ENCODE data around the gene USP47. TPM values are rescaled to one million over a fixed set of nuclear protein-coding genes. Genes with fewer than 3 reads are reported as not detected.

The USP47 gene
- polyA plus RNA-seq, 4 donors: 14.6 to 56.6 (median 20.5) TPM

DNA sequence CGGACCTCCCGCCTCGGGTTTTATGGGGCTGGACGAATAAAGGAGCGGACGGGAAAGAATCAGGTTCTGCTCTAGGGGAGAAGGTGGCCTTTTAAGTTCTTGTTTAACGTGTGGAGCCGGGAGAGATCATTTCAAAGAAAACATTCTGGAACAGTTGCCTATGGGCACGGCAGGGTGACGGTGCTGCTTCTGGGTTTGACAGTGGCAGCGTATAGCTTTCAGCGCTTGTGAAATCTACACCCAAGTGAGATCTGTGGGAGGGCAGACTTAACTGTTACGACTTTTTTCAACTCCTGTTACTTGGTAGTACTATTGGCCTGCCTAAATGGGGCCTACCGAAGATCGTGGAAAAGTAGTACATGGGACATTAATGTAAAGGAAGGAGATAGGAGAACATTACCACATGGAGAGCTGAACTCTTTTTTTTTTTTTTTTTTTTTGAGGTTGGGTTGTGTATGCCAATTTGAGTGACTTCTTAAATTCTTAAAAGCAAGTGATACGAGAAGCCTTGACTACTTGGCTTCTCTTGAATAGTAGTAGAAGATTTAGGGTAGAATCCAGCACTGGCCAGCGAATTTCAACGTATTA, 743 bp downstream of the USP47 start:
- WGBS, 3 donors: 0 to 1% (median 0%) methylated on average over 17 to 18 of the region's 18 CpGs
- Histone ChIP-seq H3K36me3 (ENCODE audit: control insufficient read depth in 3 of 3, insufficient read depth in 2 of 3, low read depth in 1 of 3, low read length in 3 of 3) (no peaks in the 10 kb centered on the region), H3K27me3 (ENCODE audit: control insufficient read depth in 3 of 3, insufficient read depth in 3 of 3, low read length in 3 of 3) (no peaks in the 10 kb centered on the region), H3K9me3 (ENCODE audit: control insufficient read depth in 2 of 2, insufficient read depth in 1 of 2, low read depth in 1 of 2, low read length in 1 of 2) (no peaks in the 10 kb centered on the region), H3K4me1 (ENCODE audit: control insufficient read depth in 3 of 3, insufficient read depth in 2 of 3, low read depth in 1 of 3, low read length in 2 of 3) (peaks cover 0 to 22% (median 14%) of the 10 kb centered on the region in 3 donors), H3K27ac (ENCODE audit: low read depth in 1 of 3, low read length in 2 of 3) (peak overlapping the region; percentile 98 to 99 (median 98)), H3K4me3 (ENCODE audit: low read depth in 1 of 3, low read length in 3 of 3) (peak overlapping the region; percentile 73 to 91 (median 84))
- FAIRE-seq (no peak), DNase-seq (peak; percentile 74 to 87)

DNA sequence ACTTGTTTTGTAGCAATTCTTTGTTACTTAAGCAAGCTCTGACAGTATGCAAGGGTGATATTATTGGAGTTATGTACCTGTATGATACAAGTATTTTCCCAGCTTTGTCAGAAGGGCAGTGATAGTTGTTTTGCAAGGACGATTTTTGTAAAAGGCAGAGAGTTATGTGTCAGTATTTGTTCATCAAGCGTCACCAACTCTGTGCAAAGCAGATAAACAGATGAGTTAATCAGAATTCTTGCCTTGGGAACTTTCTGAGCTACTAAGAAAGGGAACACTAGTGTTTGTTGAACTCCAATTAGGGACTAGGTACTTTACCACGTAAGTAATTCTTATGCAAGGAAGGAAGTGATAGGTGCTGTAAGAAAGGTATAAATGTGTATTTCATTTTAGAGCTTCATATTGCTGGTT, 1.4 kb downstream of the USP47 start:
- peaks cover 0 to 22% (median 14%) of the 10 kb centered on the region in 3 donors for H3K4me1 ChIP-seq (ENCODE audit: control insufficient read depth in 3 of 3, insufficient read depth in 2 of 3, low read depth in 1 of 3, low read length in 2 of 3)
- peak overlapping the region; percentile 68 to 99 (median 98) for H3K27ac ChIP-seq (ENCODE audit: low read depth in 1 of 3, low read length in 2 of 3)
- WGBS, 3 donors: 0 to 1% (median 0%) methylated on average over 3 of the region's 3 CpGs
- H3K9me3 ChIP-seq (ENCODE audit: control insufficient read depth in 2 of 2, insufficient read depth in 1 of 2, low read depth in 1 of 2, low read length in 1 of 2): no peaks in the 10 kb centered on the region
- H3K27me3 ChIP-seq (ENCODE audit: control insufficient read depth in 3 of 3, insufficient read depth in 3 of 3, low read length in 3 of 3): no peaks in the 10 kb centered on the region
- H3K4me3 ChIP-seq (ENCODE audit: low read depth in 1 of 3, low read length in 3 of 3): peak overlapping the region; percentile 73 to 91 (median 84)
- DNase-seq: peak; percentile 50 to 54
- FAIRE-seq: no peak
- H3K36me3 ChIP-seq (ENCODE audit: control insufficient read depth in 3 of 3, insufficient read depth in 2 of 3, low read depth in 1 of 3, low read length in 3 of 3): no peaks in the 10 kb centered on the region

DNA sequence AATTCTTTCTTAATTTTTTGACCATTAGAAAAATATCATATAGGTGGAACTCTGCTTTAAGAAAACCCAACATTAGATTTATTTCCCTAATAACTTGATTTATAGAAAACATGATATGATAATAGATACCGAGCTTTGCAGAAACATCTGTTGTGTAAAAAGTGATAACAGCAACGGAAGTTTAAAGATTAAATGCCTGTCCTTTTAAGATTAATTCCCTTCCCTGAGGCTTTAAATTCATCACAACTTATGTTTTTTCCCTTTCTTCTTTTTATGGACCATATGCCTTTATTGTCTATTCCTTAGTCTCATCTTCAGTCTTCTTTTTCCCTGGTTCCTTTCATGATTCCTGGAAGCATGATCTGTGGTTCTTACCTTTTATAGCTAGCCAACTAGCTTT, 1.9 kb downstream of the USP47 start:
- no peaks in the 10 kb centered on the region for H3K36me3 ChIP-seq (ENCODE audit: control insufficient read depth in 3 of 3, insufficient read depth in 2 of 3, low read depth in 1 of 3, low read length in 3 of 3)
- WGBS, 3 donors: 0 to 3% (median 1%) methylated on average over 2 of the region's 2 CpGs

DNA sequence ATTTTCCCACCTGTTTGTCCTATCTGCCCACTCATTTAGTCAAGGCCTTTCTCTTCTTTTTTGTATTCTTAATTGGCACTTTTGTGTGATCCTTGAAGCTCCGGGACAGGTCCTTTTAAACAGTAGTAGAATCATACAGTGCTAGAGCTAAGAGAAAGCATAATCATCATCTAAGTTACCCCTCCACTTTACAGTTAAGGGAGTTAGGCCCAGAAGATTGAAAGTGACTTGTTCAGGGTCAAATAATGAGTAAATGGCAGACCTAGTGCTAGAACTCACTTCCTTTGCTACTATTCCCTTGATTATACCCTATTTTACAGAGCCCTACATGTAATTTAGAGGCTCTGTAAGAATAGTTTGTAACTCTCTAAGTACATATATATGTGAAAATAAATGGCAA, 2.5 kb downstream of the USP47 start:
- H3K9me3 ChIP-seq (ENCODE audit: control insufficient read depth in 2 of 2, insufficient read depth in 1 of 2, low read depth in 1 of 2, low read length in 1 of 2): no peaks in the 10 kb centered on the region
- H3K4me3 ChIP-seq (ENCODE audit: low read depth in 1 of 3, low read length in 3 of 3): peak overlapping the region in 1 of 3 donors; percentile 15
- no peaks in the 10 kb centered on the region for H3K36me3 ChIP-seq (ENCODE audit: control insufficient read depth in 3 of 3, insufficient read depth in 2 of 3, low read depth in 1 of 3, low read length in 3 of 3)
- 28 to 52% (median 42%) methylated on average over 1 of the region's 1 CpG for WGBS, 3 donors
- peak overlapping the region in 1 of 3 donors; percentile 99 for H3K27ac ChIP-seq (ENCODE audit: low read depth in 1 of 3, low read length in 2 of 3)
- peaks cover 0 to 26% (median 19%) of the 10 kb centered on the region in 3 donors for H3K4me1 ChIP-seq (ENCODE audit: control insufficient read depth in 3 of 3, insufficient read depth in 2 of 3, low read depth in 1 of 3, low read length in 2 of 3)
- H3K27me3 ChIP-seq (ENCODE audit: control insufficient read depth in 3 of 3, insufficient read depth in 3 of 3, low read length in 3 of 3): no peaks in the 10 kb centered on the region
- FAIRE-seq (no peak), DNase-seq (peak in 1 of 2 donors; percentile 10)

More for the DNA sequence above, 1.9 kb downstream of the USP47 start:
- Histone ChIP-seq H3K4me3 (ENCODE audit: low read depth in 1 of 3, low read length in 3 of 3) (peak overlapping the region in 2 of 3 donors; percentile 33 to 91), H3K27ac (ENCODE audit: low read depth in 1 of 3, low read length in 2 of 3) (peak overlapping the region in 1 of 3 donors; percentile 99), H3K4me1 (ENCODE audit: control insufficient read depth in 3 of 3, insufficient read depth in 2 of 3, low read depth in 1 of 3, low read length in 2 of 3) (peaks cover 0 to 22% (median 14%) of the 10 kb centered on the region in 3 donors), H3K27me3 (ENCODE audit: control insufficient read depth in 3 of 3, insufficient read depth in 3 of 3, low read length in 3 of 3) (no peaks in the 10 kb centered on the region), H3K9me3 (ENCODE audit: control insufficient read depth in 2 of 2, insufficient read depth in 1 of 2, low read depth in 1 of 2, low read length in 1 of 2) (no peaks in the 10 kb centered on the region)
- peak in 1 of 2 donors; percentile 12 for DNase-seq
- peak; percentile 39 for FAIRE-seq

DNA sequence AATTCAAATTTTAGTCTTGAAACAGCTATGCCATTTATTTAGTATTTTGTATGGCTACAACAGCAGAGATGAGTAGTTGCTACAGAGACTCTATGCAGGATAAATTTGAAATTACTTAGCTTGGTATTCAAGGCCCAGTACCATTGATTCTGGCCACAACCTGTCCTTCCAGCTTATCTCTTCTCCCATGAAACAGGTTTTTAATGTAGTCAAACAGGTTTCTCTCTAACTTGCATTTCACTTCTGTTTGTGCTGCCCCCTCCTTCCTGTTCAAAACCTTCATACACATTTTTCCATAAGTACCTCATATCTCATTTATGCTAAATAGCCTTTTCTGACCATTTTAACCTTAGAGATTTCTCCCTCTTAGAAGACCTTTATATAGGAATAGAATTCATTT, 3.3 kb downstream of the USP47 start:
- peaks cover 0 to 29% (median 23%) of the 10 kb centered on the region in 3 donors for H3K4me1 ChIP-seq (ENCODE audit: control insufficient read depth in 3 of 3, insufficient read depth in 2 of 3, low read depth in 1 of 3, low read length in 2 of 3)
- H3K9me3 ChIP-seq (ENCODE audit: control insufficient read depth in 2 of 2, insufficient read depth in 1 of 2, low read depth in 1 of 2, low read length in 1 of 2): no peaks in the 10 kb centered on the region
- no peaks in the 10 kb centered on the region for H3K27me3 ChIP-seq (ENCODE audit: control insufficient read depth in 3 of 3, insufficient read depth in 3 of 3, low read length in 3 of 3)
- H3K4me3 ChIP-seq (ENCODE audit: low read depth in 1 of 3, low read length in 3 of 3): no peak overlapping the region
- peak overlapping the region in 1 of 3 donors; percentile 34 for H3K27ac ChIP-seq (ENCODE audit: low read depth in 1 of 3, low read length in 2 of 3)
- DNase-seq (peak; percentile 49 to 73), FAIRE-seq (no peak)
- H3K36me3 ChIP-seq (ENCODE audit: control insufficient read depth in 3 of 3, insufficient read depth in 2 of 3, low read depth in 1 of 3, low read length in 3 of 3): no peaks in the 10 kb centered on the region

DNA sequence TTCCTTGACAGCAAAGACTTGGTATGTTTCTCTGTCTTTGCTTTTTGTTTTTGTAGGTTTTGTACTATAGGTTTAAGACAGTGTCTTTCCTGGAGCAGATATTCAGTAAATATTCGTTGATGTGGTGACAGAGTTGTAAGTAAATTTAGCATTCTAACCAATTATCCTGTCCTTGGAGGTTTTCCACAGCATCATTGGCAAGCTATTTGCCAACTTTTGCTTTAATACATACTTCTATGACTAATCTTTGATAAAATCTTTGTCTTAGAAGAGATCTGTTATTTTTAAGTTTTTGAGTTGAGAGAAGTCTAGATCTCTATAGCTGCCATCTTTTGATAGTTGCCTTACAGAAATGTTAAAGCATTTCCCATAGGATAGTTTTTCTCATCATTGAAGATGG, 3.8 kb downstream of the USP47 start:
- H3K9me3 ChIP-seq (ENCODE audit: control insufficient read depth in 2 of 2, insufficient read depth in 1 of 2, low read depth in 1 of 2, low read length in 1 of 2): no peaks in the 10 kb centered on the region
- FAIRE-seq (no peak), DNase-seq (no peak)
- H3K27ac ChIP-seq (ENCODE audit: low read depth in 1 of 3, low read length in 2 of 3): no peak overlapping the region
- H3K27me3 ChIP-seq (ENCODE audit: control insufficient read depth in 3 of 3, insufficient read depth in 3 of 3, low read length in 3 of 3): no peaks in the 10 kb centered on the region
- 14 to 27% (median 22%) methylated on average over 1 of the region's 1 CpG for WGBS, 3 donors
- peaks cover 0 to 29% (median 23%) of the 10 kb centered on the region in 3 donors for H3K4me1 ChIP-seq (ENCODE audit: control insufficient read depth in 3 of 3, insufficient read depth in 2 of 3, low read depth in 1 of 3, low read length in 2 of 3)
- H3K4me3 ChIP-seq (ENCODE audit: low read depth in 1 of 3, low read length in 3 of 3): no peak overlapping the region
- H3K36me3 ChIP-seq (ENCODE audit: control insufficient read depth in 3 of 3, insufficient read depth in 2 of 3, low read depth in 1 of 3, low read length in 3 of 3): no peaks in the 10 kb centered on the region

DNA sequence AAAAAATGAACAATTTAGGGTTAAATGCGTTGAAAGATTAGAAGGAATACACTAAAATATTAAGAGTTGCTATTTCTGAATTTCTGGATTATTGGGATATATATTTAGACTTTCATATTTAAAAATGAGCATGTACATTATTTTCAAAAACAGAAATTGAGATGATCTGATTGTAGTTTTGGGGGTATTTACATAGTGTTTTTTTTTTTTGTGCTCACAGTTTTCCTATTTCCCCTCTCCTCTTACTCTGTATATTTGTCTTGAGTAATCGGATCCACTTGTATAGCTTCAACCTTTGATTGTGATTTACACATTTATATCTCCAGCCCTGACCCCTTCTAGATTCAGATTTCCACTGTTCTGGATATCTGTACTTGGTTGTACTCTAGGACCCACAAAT, 5.3 kb downstream of the USP47 start:
- 82 to 88% (median 87%) methylated on average over 2 of the region's 2 CpGs for WGBS, 3 donors
- no peak for FAIRE-seq

DNA sequence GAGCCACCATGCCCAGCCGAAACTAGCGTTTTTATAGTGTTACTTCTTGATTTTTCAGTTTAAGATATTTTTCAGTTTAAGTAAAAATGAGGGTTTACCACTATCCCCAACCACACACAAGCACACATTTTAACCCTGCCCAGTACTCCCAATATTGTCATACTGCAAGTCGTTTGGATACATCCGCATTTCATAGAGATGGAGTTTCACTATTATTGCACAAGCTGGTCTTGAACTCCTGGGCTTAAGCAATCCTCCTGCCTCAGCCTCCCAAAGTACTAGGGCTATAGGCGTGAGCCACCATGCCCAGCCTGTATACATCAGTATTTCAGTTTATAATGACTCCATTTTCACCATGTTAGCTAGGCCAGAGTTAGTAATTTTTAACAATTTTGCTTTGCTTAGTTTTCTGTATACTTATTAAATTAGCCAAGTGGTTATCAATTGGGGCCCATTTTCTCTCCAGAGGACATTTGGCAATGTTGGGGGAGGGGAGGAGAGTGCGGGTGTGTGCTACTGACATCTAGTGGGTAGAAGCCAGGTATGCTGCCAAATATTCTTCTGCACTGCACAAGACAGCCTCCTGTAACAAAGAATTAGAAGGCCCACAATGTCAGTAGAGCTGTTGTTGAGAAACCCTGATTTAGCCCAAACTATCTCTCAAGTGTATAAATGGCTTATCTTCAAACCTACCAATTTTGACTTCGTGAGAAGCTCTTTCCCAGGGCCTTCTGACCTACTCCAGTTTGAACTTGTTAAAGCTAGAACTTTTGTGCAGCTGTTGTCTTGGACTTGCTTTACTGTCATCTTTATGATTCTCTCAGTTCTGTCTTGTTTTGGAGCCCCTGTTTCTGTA, 7.3 kb downstream of the USP47 start:
- Histone ChIP-seq H3K4me1 (ENCODE audit: control insufficient read depth in 3 of 3, insufficient read depth in 2 of 3, low read depth in 1 of 3, low read length in 2 of 3) (peaks cover 0 to 26% (median 25%) of the 10 kb centered on the region in 3 donors), H3K36me3 (ENCODE audit: control insufficient read depth in 3 of 3, insufficient read depth in 2 of 3, low read depth in 1 of 3, low read length in 3 of 3) (no peaks in the 10 kb centered on the region), H3K27me3 (ENCODE audit: control insufficient read depth in 3 of 3, insufficient read depth in 3 of 3, low read length in 3 of 3) (no peaks in the 10 kb centered on the region), H3K4me3 (ENCODE audit: low read depth in 1 of 3, low read length in 3 of 3) (no peak overlapping the region), H3K9me3 (ENCODE audit: control insufficient read depth in 2 of 2, insufficient read depth in 1 of 2, low read depth in 1 of 2, low read length in 1 of 2) (no peaks in the 10 kb centered on the region), H3K27ac (ENCODE audit: low read depth in 1 of 3, low read length in 2 of 3) (no peak overlapping the region)
- 68 to 70% (median 68%) methylated on average over 7 of the region's 7 CpGs for WGBS, 3 donors
- FAIRE-seq (no peak), DNase-seq (peak; percentile 70 to 75)

More for the DNA sequence above, 5.3 kb downstream of the USP47 start:
- H3K27me3 ChIP-seq (ENCODE audit: control insufficient read depth in 3 of 3, insufficient read depth in 3 of 3, low read length in 3 of 3): no peaks in the 10 kb centered on the region
- H3K27ac ChIP-seq (ENCODE audit: low read depth in 1 of 3, low read length in 2 of 3): no peak overlapping the region
- H3K36me3 ChIP-seq (ENCODE audit: control insufficient read depth in 3 of 3, insufficient read depth in 2 of 3, low read depth in 1 of 3, low read length in 3 of 3): no peaks in the 10 kb centered on the region
- H3K4me3 ChIP-seq (ENCODE audit: low read depth in 1 of 3, low read length in 3 of 3): no peak overlapping the region
- no peak for DNase-seq
- H3K9me3 ChIP-seq (ENCODE audit: control insufficient read depth in 2 of 2, insufficient read depth in 1 of 2, low read depth in 1 of 2, low read length in 1 of 2): no peaks in the 10 kb centered on the region
- H3K4me1 ChIP-seq (ENCODE audit: control insufficient read depth in 3 of 3, insufficient read depth in 2 of 3, low read depth in 1 of 3, low read length in 2 of 3): peaks cover 0 to 29% (median 26%) of the 10 kb centered on the region in 3 donors

Data from small intestine (tissue), 7 donors.